SU-DHL-6 (cell line): ENCODE measurements around the gene DAND5.

Experiments used
- CTCF ChIP-seq: fragments of 200-600 bp; sonication (generic); IDR thresholded peaks from one replicate; pipeline ENCODE4 v1.5.1; 2017; ENCODE audit warnings: antibody characterized with exemption, mild to moderate bottlenecking, low read length, moderate library complexity; ENCODE audit not compliant: insufficient read depth, poor library complexity, severe bottlenecking
- EZH2phosphoT487 ChIP-seq: fragments of 200-600 bp; sonication (generic), shearing (Covaris generic); conservative IDR thresholded peaks from 2 replicates; pipeline ENCODE4 v1.6.1; 2018; ENCODE audit warnings: mild to moderate bottlenecking, antibody characterized with exemption, low read length, moderate library complexity, mixed read lengths

- no peak for TF ChIP-seq CTCF
- no peak for TF ChIP-seq EZH2phosphoT487
Observed at GRCh38 chr19:12944104-12944674, 25.2 kb upstream of the DAND5 start.
